LNCAP (cell line): ENCODE results near the gene TREML1.

Source experiments
- TF ChIP-seq, protein P1 (sequence below): fragments of 450-650 bp; IDR thresholded peaks from 2 replicates; pipeline ENCODE4 v1.5.1; 2017; ENCODE audit warnings: mild to moderate bottlenecking

The TREML1 gene

DNA sequence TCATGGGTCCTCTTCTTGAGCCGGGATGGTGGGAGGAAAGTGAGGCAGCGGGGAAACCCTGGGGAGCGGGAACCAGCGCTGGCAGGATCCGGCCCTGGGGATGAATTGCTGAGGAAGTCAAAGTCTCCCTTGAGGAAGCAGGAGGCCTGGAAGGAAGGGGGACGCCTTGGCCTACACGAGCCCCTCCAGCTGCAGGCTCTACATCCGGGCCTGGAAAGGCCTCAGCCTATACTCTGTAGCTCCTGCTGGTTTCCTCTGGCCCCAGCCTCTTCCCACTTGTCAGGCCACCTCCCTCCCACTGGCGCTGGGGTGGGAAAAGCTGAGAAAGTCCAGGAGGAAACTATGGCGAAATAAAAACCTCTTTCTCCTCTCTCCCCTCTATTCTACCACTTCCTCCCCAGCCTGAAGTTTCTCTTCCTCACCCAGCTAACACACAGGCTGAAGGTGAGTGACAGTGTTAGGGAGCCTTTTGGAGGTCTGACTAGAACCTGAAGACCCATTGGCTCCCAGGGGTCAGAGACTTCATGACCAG lies 31.9 kb upstream of the TREML1 start:
- TF ChIP-seq, protein P1, sequence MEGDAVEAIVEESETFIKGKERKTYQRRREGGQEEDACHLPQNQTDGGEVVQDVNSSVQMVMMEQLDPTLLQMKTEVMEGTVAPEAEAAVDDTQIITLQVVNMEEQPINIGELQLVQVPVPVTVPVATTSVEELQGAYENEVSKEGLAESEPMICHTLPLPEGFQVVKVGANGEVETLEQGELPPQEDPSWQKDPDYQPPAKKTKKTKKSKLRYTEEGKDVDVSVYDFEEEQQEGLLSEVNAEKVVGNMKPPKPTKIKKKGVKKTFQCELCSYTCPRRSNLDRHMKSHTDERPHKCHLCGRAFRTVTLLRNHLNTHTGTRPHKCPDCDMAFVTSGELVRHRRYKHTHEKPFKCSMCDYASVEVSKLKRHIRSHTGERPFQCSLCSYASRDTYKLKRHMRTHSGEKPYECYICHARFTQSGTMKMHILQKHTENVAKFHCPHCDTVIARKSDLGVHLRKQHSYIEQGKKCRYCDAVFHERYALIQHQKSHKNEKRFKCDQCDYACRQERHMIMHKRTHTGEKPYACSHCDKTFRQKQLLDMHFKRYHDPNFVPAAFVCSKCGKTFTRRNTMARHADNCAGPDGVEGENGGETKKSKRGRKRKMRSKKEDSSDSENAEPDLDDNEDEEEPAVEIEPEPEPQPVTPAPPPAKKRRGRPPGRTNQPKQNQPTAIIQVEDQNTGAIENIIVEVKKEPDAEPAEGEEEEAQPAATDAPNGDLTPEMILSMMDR, result no peak

DNA sequence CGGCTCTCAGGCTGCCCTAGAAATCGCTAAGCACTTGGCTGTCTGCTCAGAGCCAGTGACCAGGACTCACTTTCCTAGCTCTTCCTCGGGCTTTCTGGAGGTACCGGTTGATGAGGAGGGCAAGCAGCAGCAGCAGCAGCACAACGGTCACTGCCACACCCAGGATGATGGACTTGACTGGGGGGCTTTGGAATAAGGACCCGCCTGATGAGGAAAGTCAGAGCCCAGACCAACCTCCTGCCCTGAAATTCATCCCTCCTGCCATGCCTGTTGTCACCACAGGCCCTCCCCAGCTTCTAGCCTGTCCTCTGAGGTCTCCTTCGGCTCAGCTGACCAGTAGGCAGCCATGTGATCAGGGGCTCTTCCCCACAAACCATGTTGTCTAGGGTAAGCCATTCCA lies 30.6 kb upstream of the TREML1 start:
- TF ChIP-seq, protein P1, result no peak

DNA sequence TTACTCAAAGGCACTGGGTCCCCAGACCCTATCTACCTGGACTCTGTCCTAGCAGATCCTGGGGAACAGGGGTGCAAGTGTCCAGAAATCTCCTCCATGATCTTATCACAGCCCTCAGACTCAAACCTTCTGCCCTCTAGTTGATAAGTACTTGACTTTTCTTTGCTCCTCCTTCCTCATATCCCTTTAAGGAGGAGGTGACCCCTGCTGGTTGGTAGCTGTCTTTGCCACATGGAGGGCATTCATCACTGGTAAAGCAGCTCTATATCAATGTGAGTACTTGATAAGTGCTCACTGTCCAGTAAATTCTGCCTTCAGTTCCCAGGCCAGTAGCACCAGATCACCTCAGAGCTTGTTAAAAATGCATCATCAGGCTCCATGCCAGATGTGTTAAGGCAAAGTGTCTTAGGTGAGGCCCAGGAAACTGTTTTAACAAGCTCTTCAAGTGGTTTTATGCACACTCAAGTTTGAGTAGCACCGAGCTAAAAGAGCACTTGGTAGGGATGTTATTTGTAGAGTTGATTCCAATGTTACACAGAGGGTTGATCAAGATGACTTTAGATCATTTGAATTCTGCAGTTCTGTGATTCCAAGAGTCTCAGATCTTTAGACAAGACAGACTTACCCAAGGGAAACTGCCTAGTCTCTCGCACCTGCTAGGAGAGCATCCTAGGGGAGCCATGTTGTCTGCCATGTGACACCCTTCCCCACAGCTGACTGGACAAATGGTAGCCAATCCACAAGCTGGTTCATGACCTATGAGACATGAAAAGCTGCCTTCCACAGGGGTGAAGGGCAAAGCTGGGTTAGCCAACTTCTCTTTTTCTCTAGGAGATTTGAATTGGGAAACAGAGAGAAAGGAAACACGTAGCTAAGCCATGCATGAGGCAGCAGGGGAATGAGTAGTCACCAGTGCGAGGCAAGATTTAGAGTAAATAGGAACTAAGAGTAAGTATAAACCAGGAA lies 28.2 kb upstream of the TREML1 start:
- TF ChIP-seq, protein P1, result peak; percentile 62

DNA sequence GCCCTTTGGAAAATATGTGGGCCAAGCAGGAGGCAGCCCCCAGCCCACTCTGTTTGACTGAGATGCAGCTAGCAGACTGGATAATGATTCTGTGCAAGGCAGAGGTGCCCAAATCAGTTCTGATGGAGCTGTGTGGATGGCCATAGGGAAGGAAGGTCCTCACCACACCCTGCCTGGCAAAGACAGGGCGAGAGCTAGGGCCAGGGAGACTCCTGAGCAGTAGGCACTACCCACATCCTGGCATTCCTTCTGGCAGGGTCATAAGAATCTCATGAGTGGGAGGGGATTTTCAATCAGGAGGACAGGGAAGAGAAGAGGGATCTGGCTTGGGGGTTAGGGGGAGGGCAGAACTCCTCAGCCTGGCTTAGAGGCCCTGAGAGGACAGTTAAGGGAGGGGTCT lies 27.4 kb upstream of the TREML1 start:
- TF ChIP-seq, protein P1, result no peak

DNA sequence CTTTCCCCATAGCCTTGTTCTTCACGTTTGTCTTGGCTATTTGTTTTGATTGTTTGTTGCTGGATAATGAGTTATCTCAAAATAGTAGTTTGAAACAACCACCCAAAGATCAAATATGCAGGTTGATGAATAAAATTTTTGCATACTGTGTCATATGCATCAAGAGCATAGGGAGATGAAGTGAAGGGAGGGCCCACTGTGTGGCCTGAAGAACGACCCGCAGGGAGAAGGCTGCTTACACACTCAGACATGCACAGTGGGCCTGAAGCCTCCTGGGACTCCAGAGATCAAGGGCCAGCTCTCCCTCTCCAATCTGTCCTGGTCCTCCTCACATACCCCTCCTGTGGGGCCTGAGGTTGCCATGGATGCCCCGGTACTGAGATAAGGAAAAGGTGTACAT lies 25.0 kb upstream of the TREML1 start:
- TF ChIP-seq, protein P1, result no peak

DNA sequence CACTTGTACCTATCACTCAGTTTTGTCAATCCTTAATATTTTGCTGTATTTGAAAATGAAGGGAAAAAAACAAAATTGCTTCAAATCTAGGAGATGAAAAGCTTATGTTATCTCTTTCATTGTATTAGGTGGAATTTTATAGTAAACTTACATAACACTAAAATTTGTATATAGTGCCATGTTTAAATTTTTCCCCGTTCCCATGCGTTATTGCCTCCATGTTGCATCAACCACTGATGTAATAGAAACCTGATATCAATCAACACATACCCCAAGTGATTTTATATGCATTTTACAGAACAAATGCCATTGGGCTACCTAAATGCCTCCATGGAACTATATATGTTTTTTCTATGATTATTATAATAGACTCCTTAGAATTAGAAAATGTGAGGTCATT lies 23.5 kb upstream of the TREML1 start:
- TF ChIP-seq, protein P1, result no peak

DNA sequence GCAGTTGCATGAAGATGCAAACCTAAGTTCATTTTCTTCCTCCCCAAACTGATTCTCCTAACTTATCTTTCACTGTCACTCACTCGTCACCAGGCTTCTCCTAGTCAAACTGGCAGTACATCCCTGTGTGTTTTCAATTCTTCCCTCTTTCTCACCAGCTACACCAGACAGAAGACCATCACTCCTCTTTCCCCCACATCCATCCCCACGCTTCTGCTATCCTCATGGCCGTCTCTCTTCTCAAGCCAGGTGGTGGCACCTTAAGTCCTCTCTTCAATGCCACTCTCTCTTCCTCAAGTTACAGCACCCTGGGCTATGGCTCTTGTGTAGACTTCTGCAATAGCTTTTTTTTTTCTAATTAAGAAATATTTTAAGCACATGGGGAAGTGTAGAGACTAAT lies 23.1 kb upstream of the TREML1 start:
- TF ChIP-seq, protein P1, result no peak
